RWPE2 (cell line): ENCODE measurements around the gene HK2.

Experiments used
- ATAC-seq: fragments of 200-7000 bp; cut with Tn5 transposase; 3 replicates; pipeline ENCODE4 v1.9.1; 2021; ENCODE audit warnings: low read depth
- DNase-seq: peaks from one replicate; pipeline ENCODE4 v3.0.0-alpha.2; 2020; ENCODE audit warnings: low spot score
- H3K27ac ChIP-seq: fragments of 450-650 bp; 2 replicates; pipeline ENCODE4 v1.5.1; 2017; ENCODE audit warnings: mild to moderate bottlenecking; ENCODE audit not compliant: poor library complexity, severe bottlenecking
- H3K27me3 ChIP-seq: fragments of 250-450 bp; sonication (Bioruptor Pico); 2 replicates; pipeline ENCODE4 v1.5.1; 2021; ENCODE audit warnings: mild to moderate bottlenecking, moderate library complexity; ENCODE audit not compliant: insufficient read depth, poor library complexity, severe bottlenecking
- H3K36me3 ChIP-seq: fragments of 250-450 bp; sonication (Bioruptor Pico); 2 replicates; pipeline ENCODE4 v1.5.1; 2020; ENCODE audit warnings: low read depth, mild to moderate bottlenecking, moderate library complexity
- H3K4me1 ChIP-seq: fragments of 250-450 bp; sonication (Bioruptor Pico); 2 replicates; pipeline ENCODE4 v1.5.1; 2021; ENCODE audit warnings: mild to moderate bottlenecking, moderate library complexity; ENCODE audit not compliant: insufficient read depth, poor library complexity, severe bottlenecking
- H3K4me3 ChIP-seq: fragments of 250-450 bp; sonication (Bioruptor Pico); 2 replicates; pipeline ENCODE4 v1.5.1; 2021; ENCODE audit warnings: mild to moderate bottlenecking, moderate library complexity; ENCODE audit not compliant: severe bottlenecking
- H3K9me3 ChIP-seq: fragments of 250-450 bp; sonication (Bioruptor Pico); 2 replicates; pipeline ENCODE4 v1.5.1; 2021; ENCODE audit warnings: mild to moderate bottlenecking, moderate library complexity; ENCODE audit not compliant: severe bottlenecking
- TF ChIP-seq, protein P1 (sequence below): fragments of 450-650 bp; IDR thresholded peaks from one replicate; pipeline ENCODE4 v1.5.1; 2017; ENCODE audit warnings: mild to moderate bottlenecking, moderate library complexity; ENCODE audit not compliant: poor library complexity, severe bottlenecking

HK2 gene

DNA sequence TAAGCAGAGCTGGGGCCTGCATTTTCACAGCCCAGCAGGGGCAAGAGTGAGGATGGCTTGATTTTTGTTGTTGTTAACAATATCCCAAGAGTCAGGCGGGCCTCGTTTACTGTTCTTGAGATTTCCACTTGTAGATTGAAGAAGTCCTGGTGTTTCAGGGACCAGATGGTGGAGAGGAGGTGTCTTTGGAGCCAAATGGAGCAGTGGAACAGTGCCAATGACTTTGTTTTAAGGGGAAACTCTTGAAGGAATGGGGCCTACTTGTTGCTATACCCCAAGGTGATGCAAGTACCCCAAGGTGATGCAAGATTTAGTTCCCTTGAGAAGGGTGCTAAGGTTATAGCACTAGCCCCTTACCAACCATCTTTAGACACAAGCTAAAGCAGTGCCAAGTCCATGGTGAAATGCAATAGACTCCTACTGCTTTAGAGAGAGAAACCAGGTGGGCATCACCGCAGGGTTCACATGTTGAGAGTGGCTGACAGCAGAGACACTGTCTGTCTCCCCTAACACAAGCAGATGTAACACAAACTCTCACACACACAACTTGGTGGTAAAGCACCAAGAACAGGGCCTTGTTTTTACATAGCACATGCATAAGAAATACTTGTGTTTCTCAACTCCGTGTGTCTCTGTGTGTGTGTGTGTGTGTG lies 44.0 kb downstream of the HK2 start:
- Histone ChIP-seq H3K9me3 (no peaks in the 10 kb centered on the region), H3K27ac (no peak overlapping the region), H3K4me3 (no peak overlapping the region), H3K27me3 (no peaks in the 10 kb centered on the region), H3K4me1 (no peaks in the 10 kb centered on the region), H3K36me3 (peaks cover 96% of the 10 kb centered on the region)
- ATAC-seq: no peak
- TF ChIP-seq, protein P1, sequence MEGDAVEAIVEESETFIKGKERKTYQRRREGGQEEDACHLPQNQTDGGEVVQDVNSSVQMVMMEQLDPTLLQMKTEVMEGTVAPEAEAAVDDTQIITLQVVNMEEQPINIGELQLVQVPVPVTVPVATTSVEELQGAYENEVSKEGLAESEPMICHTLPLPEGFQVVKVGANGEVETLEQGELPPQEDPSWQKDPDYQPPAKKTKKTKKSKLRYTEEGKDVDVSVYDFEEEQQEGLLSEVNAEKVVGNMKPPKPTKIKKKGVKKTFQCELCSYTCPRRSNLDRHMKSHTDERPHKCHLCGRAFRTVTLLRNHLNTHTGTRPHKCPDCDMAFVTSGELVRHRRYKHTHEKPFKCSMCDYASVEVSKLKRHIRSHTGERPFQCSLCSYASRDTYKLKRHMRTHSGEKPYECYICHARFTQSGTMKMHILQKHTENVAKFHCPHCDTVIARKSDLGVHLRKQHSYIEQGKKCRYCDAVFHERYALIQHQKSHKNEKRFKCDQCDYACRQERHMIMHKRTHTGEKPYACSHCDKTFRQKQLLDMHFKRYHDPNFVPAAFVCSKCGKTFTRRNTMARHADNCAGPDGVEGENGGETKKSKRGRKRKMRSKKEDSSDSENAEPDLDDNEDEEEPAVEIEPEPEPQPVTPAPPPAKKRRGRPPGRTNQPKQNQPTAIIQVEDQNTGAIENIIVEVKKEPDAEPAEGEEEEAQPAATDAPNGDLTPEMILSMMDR: no peak
- DNase-seq: no peak

DNA sequence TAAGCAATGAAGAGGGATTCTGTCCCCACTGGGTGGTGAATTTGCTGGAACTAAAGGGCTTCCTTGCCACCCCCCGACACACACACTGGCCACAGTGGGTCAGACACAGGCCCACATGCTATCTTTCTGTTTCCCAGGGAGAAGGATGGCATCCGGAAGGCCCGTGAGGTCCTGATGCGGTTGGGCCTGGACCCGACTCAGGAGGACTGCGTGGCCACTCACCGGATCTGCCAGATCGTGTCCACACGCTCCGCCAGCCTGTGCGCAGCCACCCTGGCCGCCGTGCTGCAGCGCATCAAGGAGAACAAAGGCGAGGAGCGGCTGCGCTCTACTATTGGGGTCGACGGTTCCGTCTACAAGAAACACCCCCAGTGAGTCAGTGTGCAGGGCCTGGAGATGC lies 44.6 kb downstream of the HK2 start:
- DNase-seq: no peak
- no peak overlapping the region for H3K4me3 ChIP-seq
- no peak overlapping the region for H3K27ac ChIP-seq
- no peaks in the 10 kb centered on the region for H3K4me1 ChIP-seq
- peaks cover 96% of the 10 kb centered on the region for H3K36me3 ChIP-seq
- no peaks in the 10 kb centered on the region for H3K27me3 ChIP-seq
- TF ChIP-seq, protein P1: no peak
- no peak for ATAC-seq
- H3K9me3 ChIP-seq: no peaks in the 10 kb centered on the region

DNA sequence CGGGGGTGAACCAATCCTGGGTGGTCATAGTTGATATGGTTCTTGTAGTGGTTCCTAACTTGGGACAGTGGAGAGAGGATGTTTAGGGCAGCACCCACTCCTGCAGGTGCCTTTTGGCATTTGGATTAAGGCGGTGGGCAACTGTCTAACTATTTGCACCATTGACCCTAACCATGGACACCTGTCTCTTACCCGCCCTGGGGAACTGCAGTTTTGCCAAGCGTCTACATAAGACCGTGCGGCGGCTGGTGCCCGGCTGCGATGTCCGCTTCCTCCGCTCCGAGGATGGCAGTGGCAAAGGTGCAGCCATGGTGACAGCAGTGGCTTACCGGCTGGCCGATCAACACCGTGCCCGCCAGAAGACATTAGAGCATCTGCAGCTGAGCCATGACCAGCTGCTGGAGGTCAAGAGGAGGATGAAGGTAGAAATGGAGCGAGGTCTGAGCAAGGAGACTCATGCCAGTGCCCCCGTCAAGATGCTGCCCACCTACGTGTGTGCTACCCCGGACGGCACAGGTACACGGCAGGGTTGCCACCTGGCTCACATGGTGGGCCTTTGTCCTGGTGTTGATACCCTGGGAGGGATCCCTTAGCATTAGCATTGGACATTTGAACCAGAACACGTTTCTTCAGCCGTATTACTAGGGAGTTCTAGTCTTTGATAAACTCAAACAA lies 46.3 kb downstream of the HK2 start:
- Histone ChIP-seq H3K4me1 (no peaks in the 10 kb centered on the region), H3K4me3 (no peak overlapping the region), H3K36me3 (peaks cover 97% of the 10 kb centered on the region), H3K9me3 (no peaks in the 10 kb centered on the region), H3K27ac (no peak overlapping the region), H3K27me3 (no peaks in the 10 kb centered on the region)
- TF ChIP-seq, protein P1: no peak
- DNase-seq (no peak), ATAC-seq (no peak)

DNA sequence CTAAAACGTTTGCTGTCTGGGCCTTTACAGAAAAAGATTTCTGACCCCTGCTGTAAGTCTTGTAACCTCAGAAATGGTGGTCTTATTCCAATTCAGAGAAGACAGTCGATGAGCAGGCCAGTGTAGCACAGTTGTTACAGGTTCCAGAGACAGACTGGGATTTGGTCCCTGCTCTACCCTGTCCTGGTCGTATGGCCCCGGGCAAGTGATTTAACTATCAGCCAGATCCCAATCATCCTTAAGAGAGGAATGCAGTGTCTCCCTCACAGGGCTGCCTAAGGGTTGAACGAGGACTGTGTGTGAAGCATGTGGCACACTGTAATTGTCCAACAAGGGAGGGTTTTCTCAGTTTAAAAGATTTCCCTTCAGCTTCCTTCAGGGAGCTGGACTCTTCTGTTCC lies 47.2 kb downstream of the HK2 start:
- Histone ChIP-seq H3K4me3 (no peak overlapping the region), H3K4me1 (no peaks in the 10 kb centered on the region), H3K9me3 (no peaks in the 10 kb centered on the region), H3K36me3 (peaks cover 97% of the 10 kb centered on the region), H3K27ac (no peak overlapping the region), H3K27me3 (no peaks in the 10 kb centered on the region)
- TF ChIP-seq, protein P1: no peak
- DNase-seq (no peak), ATAC-seq (no peak)
